Measurements from ENCODE around the gene CGNL1. TPM values are rescaled to one million over a fixed set of nuclear protein-coding genes. Genes with fewer than 3 reads are reported as not detected.

CGNL1 gene
- total RNA-seq, 1 donor from 2014 or later: 2.8 TPM

DNA sequence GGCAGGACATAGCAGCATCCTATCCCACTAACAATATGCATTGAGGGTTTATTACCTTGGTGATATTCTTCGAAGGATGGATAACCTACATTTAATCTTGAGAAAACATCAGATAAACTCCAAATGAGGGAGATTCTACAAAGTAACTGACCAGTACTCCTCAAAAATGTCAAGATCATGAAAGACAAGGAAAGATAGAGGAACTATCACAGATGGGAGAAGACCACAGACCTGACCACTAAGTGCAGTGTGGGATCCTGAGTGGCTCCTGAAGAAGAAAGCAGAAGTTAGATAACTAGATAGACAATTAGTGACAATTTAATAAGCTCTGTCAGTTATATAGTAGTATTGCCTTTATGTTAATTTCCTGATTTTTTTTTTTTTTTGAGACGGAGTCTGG lies 17.7 kb upstream of the CGNL1 start:
- Histone ChIP-seq H3K36me3 (ENCODE audit: control insufficient read depth, insufficient read depth, low read length) (no peaks in the 10 kb centered on the region), H3K27me3 (ENCODE audit: control insufficient read depth, insufficient read depth, low read length) (no peaks in the 10 kb centered on the region), H3K4me3 (ENCODE audit: low read depth, low read length) (no peak overlapping the region)
- TF ChIP-seq, protein P1, sequence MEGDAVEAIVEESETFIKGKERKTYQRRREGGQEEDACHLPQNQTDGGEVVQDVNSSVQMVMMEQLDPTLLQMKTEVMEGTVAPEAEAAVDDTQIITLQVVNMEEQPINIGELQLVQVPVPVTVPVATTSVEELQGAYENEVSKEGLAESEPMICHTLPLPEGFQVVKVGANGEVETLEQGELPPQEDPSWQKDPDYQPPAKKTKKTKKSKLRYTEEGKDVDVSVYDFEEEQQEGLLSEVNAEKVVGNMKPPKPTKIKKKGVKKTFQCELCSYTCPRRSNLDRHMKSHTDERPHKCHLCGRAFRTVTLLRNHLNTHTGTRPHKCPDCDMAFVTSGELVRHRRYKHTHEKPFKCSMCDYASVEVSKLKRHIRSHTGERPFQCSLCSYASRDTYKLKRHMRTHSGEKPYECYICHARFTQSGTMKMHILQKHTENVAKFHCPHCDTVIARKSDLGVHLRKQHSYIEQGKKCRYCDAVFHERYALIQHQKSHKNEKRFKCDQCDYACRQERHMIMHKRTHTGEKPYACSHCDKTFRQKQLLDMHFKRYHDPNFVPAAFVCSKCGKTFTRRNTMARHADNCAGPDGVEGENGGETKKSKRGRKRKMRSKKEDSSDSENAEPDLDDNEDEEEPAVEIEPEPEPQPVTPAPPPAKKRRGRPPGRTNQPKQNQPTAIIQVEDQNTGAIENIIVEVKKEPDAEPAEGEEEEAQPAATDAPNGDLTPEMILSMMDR (IDR thresholded peaks at IDR 0.05; ENCODE audit: insufficient read depth, low read length, poor library complexity, severe bottlenecking): no peak
- no peak for DNase-seq (ENCODE audit: low read depth)

- DNase-seq (ENCODE audit: low read depth): no peak
- TF ChIP-seq, protein P1 (IDR thresholded peaks at IDR 0.05; ENCODE audit: insufficient read depth, low read length, poor library complexity, severe bottlenecking): no peak
- Histone ChIP-seq H3K36me3 (ENCODE audit: control insufficient read depth, insufficient read depth, low read length) (no peaks in the 10 kb centered on the region), H3K27me3 (ENCODE audit: control insufficient read depth, insufficient read depth, low read length) (no peaks in the 10 kb centered on the region), H3K4me3 (ENCODE audit: low read depth, low read length) (no peak overlapping the region)
These were observed 12.6 kb upstream of the CGNL1 start for GRCh38 chr15:57363661-57364060.

- Histone ChIP-seq H3K36me3 (ENCODE audit: control insufficient read depth, insufficient read depth, low read length) (no peaks in the 10 kb centered on the region), H3K27me3 (ENCODE audit: control insufficient read depth, insufficient read depth, low read length) (no peaks in the 10 kb centered on the region), H3K4me3 (ENCODE audit: low read depth, low read length) (no peak overlapping the region)
- DNase-seq (ENCODE audit: low read depth): no peak
- TF ChIP-seq, protein P1 (IDR thresholded peaks at IDR 0.05; ENCODE audit: insufficient read depth, low read length, poor library complexity, severe bottlenecking): peak; percentile 31
These were observed 11.9 kb upstream of the CGNL1 start for GRCh38 chr15:57364282-57365007.

- H3K36me3 ChIP-seq (ENCODE audit: control insufficient read depth, insufficient read depth, low read length): no peaks in the 10 kb centered on the region
- H3K27me3 ChIP-seq (ENCODE audit: control insufficient read depth, insufficient read depth, low read length): no peaks in the 10 kb centered on the region
- no peak for DNase-seq (ENCODE audit: low read depth)
- no peak overlapping the region for H3K4me3 ChIP-seq (ENCODE audit: low read depth, low read length)
- TF ChIP-seq, protein P1 (IDR thresholded peaks at IDR 0.05; ENCODE audit: insufficient read depth, low read length, poor library complexity, severe bottlenecking): no peak
These were observed 8.7 kb upstream of the CGNL1 start for GRCh38 chr15:57367556-57367955.

DNA sequence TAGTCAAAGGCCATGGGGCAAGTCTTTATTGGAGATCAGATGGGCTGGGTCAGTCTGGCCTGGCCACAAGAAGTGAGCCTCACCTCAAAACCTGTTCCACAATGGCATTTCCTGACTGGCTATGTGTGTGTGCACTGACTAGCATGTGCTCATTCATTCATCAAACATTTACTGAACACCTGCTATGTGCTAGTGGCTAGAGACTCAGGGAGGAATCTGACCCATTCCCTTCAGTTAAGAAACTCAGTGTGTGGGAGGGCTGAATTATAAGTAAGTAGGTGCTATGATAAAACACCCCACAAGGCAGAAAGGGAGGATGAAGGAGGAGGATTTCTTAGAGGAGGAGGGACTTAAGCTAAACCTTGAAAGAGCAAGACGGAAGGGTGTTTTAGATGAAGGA lies 5.4 kb upstream of the CGNL1 start:
- TF ChIP-seq, protein P1 (IDR thresholded peaks at IDR 0.05; ENCODE audit: insufficient read depth, low read length, poor library complexity, severe bottlenecking): no peak
- no peaks in the 10 kb centered on the region for H3K36me3 ChIP-seq (ENCODE audit: control insufficient read depth, insufficient read depth, low read length)
- no peaks in the 10 kb centered on the region for H3K27me3 ChIP-seq (ENCODE audit: control insufficient read depth, insufficient read depth, low read length)
- no peak overlapping the region for H3K4me3 ChIP-seq (ENCODE audit: low read depth, low read length)
- DNase-seq (ENCODE audit: low read depth): no peak

Measured in kidney epithelial cell (primary cell).